ENCODE measurements around the gene TCEAL1. TPM values are rescaled to one million over a fixed set of nuclear protein-coding genes. Genes with fewer than 3 reads are reported as not detected.

Gene TCEAL1
- total and polyA plus RNA-seq, 4 donors: 23.8 to 33.4 (median 28.2) TPM

- Histone ChIP-seq H3K4me1 (ENCODE audit: control insufficient read depth in 5 of 5, insufficient read depth in 5 of 5, low read length in 5 of 5) (peaks cover 0 to 3% (median 0%) of the 10 kb centered on the region in 5 donors), H3K36me3 (ENCODE audit: control insufficient read depth in 4 of 4, insufficient read depth in 4 of 4, low read length in 4 of 4) (peaks cover 0 to 1% (median 0%) of the 10 kb centered on the region in 4 donors), H3K27me3 (ENCODE audit: control insufficient read depth in 3 of 3, insufficient read depth in 3 of 3, low read length in 2 of 3) (peaks cover 0 to 17% (median 14%) of the 10 kb centered on the region in 3 donors), H3K27ac (ENCODE audit: low read depth in 1 of 2, low read length in 1 of 2) (no peak overlapping the region), H3K9ac (ENCODE audit: insufficient read depth in 1 of 2, low read length in 2 of 2) (no peak overlapping the region), H3K4me3 (no peak overlapping the region), H3K9me3 (ENCODE audit: control insufficient read depth in 4 of 4, insufficient read depth in 3 of 4, low read length in 3 of 4) (no peaks in the 10 kb centered on the region)
- WGBS, 2 donors: 32 to 78% methylated on average over 1 of the region's 1 CpG
- ATAC-seq (ENCODE audit: insufficient read depth, low FRiP score) (no peak), DNase-seq (no peak)
- no peak for TF ChIP-seq CTCF (IDR thresholded peaks at IDR 0.05; ENCODE audit: control extremely low read depth, extremely low read depth)
These were observed 15.3 kb upstream of the TCEAL1 start for GRCh38 chrX:103613362-103613890.

GRCh38 chrX:103614999-103615398, 13.8 kb upstream of the TCEAL1 start:
- no peak overlapping the region for H3K4me3 ChIP-seq
- TF ChIP-seq CTCF (IDR thresholded peaks at IDR 0.05; ENCODE audit: control extremely low read depth, extremely low read depth): no peak
- H3K9me3 ChIP-seq (ENCODE audit: control insufficient read depth in 4 of 4, insufficient read depth in 3 of 4, low read length in 3 of 4): no peaks in the 10 kb centered on the region
- no peak overlapping the region for H3K9ac ChIP-seq (ENCODE audit: insufficient read depth in 1 of 2, low read length in 2 of 2)
- no peaks in the 10 kb centered on the region for H3K4me1 ChIP-seq (ENCODE audit: control insufficient read depth in 5 of 5, insufficient read depth in 5 of 5, low read length in 5 of 5)
- no peak for DNase-seq
- H3K27ac ChIP-seq (ENCODE audit: low read depth in 1 of 2, low read length in 1 of 2): no peak overlapping the region
- no peak for ATAC-seq (ENCODE audit: insufficient read depth, low FRiP score)
- H3K27me3 ChIP-seq (ENCODE audit: control insufficient read depth in 3 of 3, insufficient read depth in 3 of 3, low read length in 2 of 3): peaks cover 0 to 12% (median 12%) of the 10 kb centered on the region in 3 donors
- peaks cover 0 to 1% (median 0%) of the 10 kb centered on the region in 4 donors for H3K36me3 ChIP-seq (ENCODE audit: control insufficient read depth in 4 of 4, insufficient read depth in 4 of 4, low read length in 4 of 4)
- WGBS, 2 donors: 68 to 93% methylated on average over 1 of the region's 1 CpG

- Histone ChIP-seq H3K36me3 (ENCODE audit: control insufficient read depth in 4 of 4, insufficient read depth in 4 of 4, low read length in 4 of 4) (peaks cover 0 to 1% (median 0%) of the 10 kb centered on the region in 4 donors), H3K9ac (ENCODE audit: insufficient read depth in 1 of 2, low read length in 2 of 2) (no peak overlapping the region), H3K9me3 (ENCODE audit: control insufficient read depth in 4 of 4, insufficient read depth in 3 of 4, low read length in 3 of 4) (no peaks in the 10 kb centered on the region), H3K4me1 (ENCODE audit: control insufficient read depth in 5 of 5, insufficient read depth in 5 of 5, low read length in 5 of 5) (no peaks in the 10 kb centered on the region), H3K4me3 (no peak overlapping the region), H3K27ac (ENCODE audit: low read depth in 1 of 2, low read length in 1 of 2) (no peak overlapping the region), H3K27me3 (ENCODE audit: control insufficient read depth in 3 of 3, insufficient read depth in 3 of 3, low read length in 2 of 3) (peaks cover 0 to 12% (median 9%) of the 10 kb centered on the region in 3 donors)
- TF ChIP-seq CTCF (IDR thresholded peaks at IDR 0.05; ENCODE audit: control extremely low read depth, extremely low read depth): no peak
- ATAC-seq (ENCODE audit: insufficient read depth, low FRiP score) (no peak), DNase-seq (no peak)
These were observed 12.9 kb upstream of the TCEAL1 start for GRCh38 chrX:103615781-103616371.

All from lung (tissue), 12 donors.